Caco-2 (cell line): Measurements from ENCODE around the gene SEPTIN7. TPM values are rescaled to one million over a fixed set of nuclear protein-coding genes. Genes with fewer than 3 reads are reported as not detected.

Source experiments
- BruUV-seq: library from RNA; stranded (reverse); fragments of 400-500 nt; replicated peaks from 2 replicates; lab custom pipeline; 2021; lab: Mats Ljungman, UMichigan
- CTCF ChIA-PET: fragments of 300-600 bp; sonication (Branson Sonifier 250); formaldehyde crosslinking; loops from one replicate; lab custom pipeline; 2022; ENCODE audit warnings: antibody characterized with exemption; lab: Charles Lee
- POLR2A ChIA-PET: fragments of 300-600 bp; sonication (Branson Sonifier 250); formaldehyde crosslinking; loops from one replicate; lab custom pipeline; 2022; ENCODE audit warnings: antibody characterized with exemption; lab: Charles Lee
- DNase-seq, 2 experiments: peaks; one replicate each; pipeline versions ENCODE4 v3.0.0 to v3.0.0-alpha.2; 2020 to 2022
- H3K27me3 ChIP-seq: replicated peaks from 2 replicates; pipeline ENCODE4 v1.6.0; 2011; ENCODE audit warnings: low read length; ENCODE audit not compliant: control insufficient read depth, insufficient read depth
- H3K36me3 ChIP-seq: 2 replicates; pipeline ENCODE4 v1.5.1; 2011; ENCODE audit warnings: low read length; ENCODE audit not compliant: control insufficient read depth, insufficient read depth
- H3K4me1 ChIP-seq: fragments of 250-450 bp; sonication (Bioruptor Pico); 2 replicates; pipeline ENCODE4 v1.5.1; 2020; ENCODE audit warnings: mild to moderate bottlenecking
- H3K4me3 ChIP-seq: 2 replicates; pipeline ENCODE4 v1.5.1; 2011; ENCODE audit warnings: low read depth, mild to moderate bottlenecking, control low read depth, low read length
- H3K9me3 ChIP-seq: fragments of 250-450 bp; sonication (Bioruptor Pico); 2 replicates; pipeline ENCODE4 v1.5.1; 2020; ENCODE audit warnings: mild to moderate bottlenecking, moderate library complexity
- H3K27ac Mint-ChIP-seq: one replicate; pipeline ENCODE4 v1.8.0; 2022; ENCODE audit warnings: mixed read lengths; ENCODE audit not compliant: unreplicated experiment
- H3K27me3 Mint-ChIP-seq: one replicate; pipeline ENCODE4 v1.8.0; 2022; ENCODE audit warnings: mixed read lengths; ENCODE audit not compliant: insufficient read depth, unreplicated experiment
- H3K36me3 Mint-ChIP-seq: one replicate; pipeline ENCODE4 v1.8.0; 2022; ENCODE audit warnings: mild to moderate bottlenecking, mixed read lengths; ENCODE audit not compliant: insufficient read depth, unreplicated experiment
- H3K4me1 Mint-ChIP-seq: one replicate; pipeline ENCODE4 v1.8.0; 2022; ENCODE audit warnings: low read depth, mixed read lengths; ENCODE audit not compliant: unreplicated experiment
- H3K4me3 Mint-ChIP-seq: one replicate; pipeline ENCODE4 v1.8.0; 2022; ENCODE audit warnings: mild to moderate bottlenecking, moderate library complexity, mixed read lengths; ENCODE audit not compliant: unreplicated experiment
- H3K9me3 Mint-ChIP-seq: one replicate; pipeline ENCODE4 v1.8.0; 2022; ENCODE audit warnings: mixed read lengths; ENCODE audit not compliant: unreplicated experiment
- CTCF ChIP-seq, 2 experiments: fragments of 200-600 bp in 1 of 2; IDR thresholded peaks; 1 replicate in 1 of 2; 2 replicates in 1 of 2; pipeline versions ENCODE4 v1.5.1 to v1.8.0; 2011 to 2022; ENCODE audit warnings: antibody characterized with exemption in 1 of 2, control low read depth in 1 of 2, inconsistent platforms in 1 of 2, low read depth in 1 of 2, low read length in 1 of 2, mild to moderate bottlenecking in 1 of 2, moderate library complexity in 1 of 2; ENCODE audit not compliant: insufficient read depth in 1 of 2, severe bottlenecking in 1 of 2, unreplicated experiment in 1 of 2
- intact Hi-C: fragments of 100-400 bp; cut with micrococcal nuclease; formaldehyde crosslinking; loops from one replicate; pipeline ENCODE4 v1.10.0; 2022; ENCODE audit not compliant: unreplicated experiment
- total RNA-seq: library from RNA; stranded (reverse); gene quantifications from 2 replicates; pipeline ENCODE4 v1.2.3, GENCODE V29; 2022

SEPTIN7 gene
- total RNA-seq, 1 experiment from 2014 or later, result 224 TPM

GRCh38 chr7:35817930-35818329 lies 17.1 kb downstream of the SEPTIN7 start:
- no TSS peak for BruUV-seq
- ChIA-PET CTCF (no interaction called here), POLR2A (no interaction called here)
- Histone ChIP-seq H3K9me3 (peaks cover 28% of the 10 kb centered on the region), H3K4me1 (peaks cover 20% of the 10 kb centered on the region), H3K4me3 (no peak overlapping the region), H3K27me3 (no peaks in the 10 kb centered on the region), H3K36me3 (no peaks in the 10 kb centered on the region)
- Mint-ChIP-seq H3K36me3 (peaks cover 12% of the 10 kb centered on the region), H3K9me3 (peaks cover 28% of the 10 kb centered on the region), H3K4me3 (no peak overlapping the region), H3K27ac (no peak overlapping the region), H3K4me1 (peaks cover 50% of the 10 kb centered on the region), H3K27me3 (no peaks in the 10 kb centered on the region)
- DNase-seq, result no peak
- TF ChIP-seq CTCF (IDR thresholded peaks at IDR 0.05; ENCODE audit: insufficient read depth in 1 of 2, low read depth in 1 of 2, low read length in 1 of 2, severe bottlenecking in 1 of 2, unreplicated experiment in 1 of 2), result no peak
- intact Hi-C loops, result no loop called here

GRCh38 chr7:35818513-35818912 lies 17.7 kb downstream of the SEPTIN7 start:
- DNase-seq, result no peak
- BruUV-seq, result no TSS peak
- Mint-ChIP-seq H3K27me3 (no peaks in the 10 kb centered on the region), H3K4me3 (no peak overlapping the region), H3K4me1 (peaks cover 50% of the 10 kb centered on the region), H3K9me3 (peaks cover 28% of the 10 kb centered on the region), H3K36me3 (peaks cover 17% of the 10 kb centered on the region), H3K27ac (no peak overlapping the region)
- ChIA-PET POLR2A (no interaction called here), CTCF (no interaction called here)
- intact Hi-C loops, result no loop called here
- peaks cover 28% of the 10 kb centered on the region for H3K9me3 ChIP-seq
- no peaks in the 10 kb centered on the region for H3K36me3 ChIP-seq
- no peak for TF ChIP-seq CTCF (IDR thresholded peaks at IDR 0.05; ENCODE audit: insufficient read depth in 1 of 2, low read depth in 1 of 2, low read length in 1 of 2, severe bottlenecking in 1 of 2, unreplicated experiment in 1 of 2)
- H3K4me1 ChIP-seq, result peaks cover 20% of the 10 kb centered on the region
- H3K27me3 ChIP-seq, result no peaks in the 10 kb centered on the region
- no peak overlapping the region for H3K4me3 ChIP-seq

GRCh38 chr7:35819310-35819709 lies 18.5 kb downstream of the SEPTIN7 start:
- no peaks in the 10 kb centered on the region for H3K27me3 ChIP-seq
- Mint-ChIP-seq H3K27ac (no peak overlapping the region), H3K36me3 (peaks cover 19% of the 10 kb centered on the region), H3K4me1 (peaks cover 50% of the 10 kb centered on the region), H3K27me3 (no peaks in the 10 kb centered on the region), H3K4me3 (no peak overlapping the region), H3K9me3 (peaks cover 28% of the 10 kb centered on the region)
- CTCF ChIA-PET, result no interaction called here
- intact Hi-C loops, result no loop called here
- no peak for DNase-seq
- BruUV-seq, result no TSS peak
- peaks cover 26% of the 10 kb centered on the region for H3K9me3 ChIP-seq
- TF ChIP-seq CTCF (IDR thresholded peaks at IDR 0.05; ENCODE audit: insufficient read depth in 1 of 2, low read depth in 1 of 2, low read length in 1 of 2, severe bottlenecking in 1 of 2, unreplicated experiment in 1 of 2), result no peak
- peaks cover 20% of the 10 kb centered on the region for H3K4me1 ChIP-seq
- no peaks in the 10 kb centered on the region for H3K36me3 ChIP-seq
- no peak overlapping the region for H3K4me3 ChIP-seq
- POLR2A ChIA-PET, result no interaction called here
